ENCODE data around the gene TARBP2.
A peak's percentile ranks its signal among the peaks of the same experiment; 100 is the strongest.

The TARBP2 gene

GRCh38 chr12:53496752-53497032 is 4.4 kb upstream of the TARBP2 start:
- no peak for DNase-seq

GRCh38 chr12:53497461-53497860 is 3.6 kb upstream of the TARBP2 start:
- DNase-seq, result no peak

DNA sequence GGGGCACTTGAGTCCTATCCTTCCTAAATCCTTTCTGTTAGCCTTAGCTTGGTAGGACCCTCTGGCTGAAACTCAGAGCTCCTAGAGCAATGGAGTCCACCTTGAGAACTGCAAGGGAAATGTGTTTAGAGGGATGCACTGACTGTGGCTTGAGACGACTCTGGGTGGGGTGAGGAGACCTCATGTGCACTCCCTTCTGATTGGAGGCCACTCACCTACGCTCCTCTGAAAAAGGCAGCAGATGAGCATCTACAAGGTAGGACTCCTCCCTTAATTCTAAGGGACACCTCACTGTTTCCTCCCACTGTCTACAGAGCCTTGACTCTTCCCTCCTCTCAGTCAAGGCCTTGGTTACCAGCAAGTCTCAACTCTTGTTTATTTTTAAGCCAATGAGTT is 2.9 kb upstream of the TARBP2 start:
- DNase-seq, result no peak

- DNase-seq, result peak in 1 of 2 donors; percentile 22
Measured at GRCh38 chr12:53499266-53500141, 1.6 kb upstream of the TARBP2 start, which contains the start of gene MAP3K12. TSS of gene MAP3K12 (minus strand) at chr12:53499458. CDS start at chr12:53487391, 12,067 bp downstream.

DNA sequence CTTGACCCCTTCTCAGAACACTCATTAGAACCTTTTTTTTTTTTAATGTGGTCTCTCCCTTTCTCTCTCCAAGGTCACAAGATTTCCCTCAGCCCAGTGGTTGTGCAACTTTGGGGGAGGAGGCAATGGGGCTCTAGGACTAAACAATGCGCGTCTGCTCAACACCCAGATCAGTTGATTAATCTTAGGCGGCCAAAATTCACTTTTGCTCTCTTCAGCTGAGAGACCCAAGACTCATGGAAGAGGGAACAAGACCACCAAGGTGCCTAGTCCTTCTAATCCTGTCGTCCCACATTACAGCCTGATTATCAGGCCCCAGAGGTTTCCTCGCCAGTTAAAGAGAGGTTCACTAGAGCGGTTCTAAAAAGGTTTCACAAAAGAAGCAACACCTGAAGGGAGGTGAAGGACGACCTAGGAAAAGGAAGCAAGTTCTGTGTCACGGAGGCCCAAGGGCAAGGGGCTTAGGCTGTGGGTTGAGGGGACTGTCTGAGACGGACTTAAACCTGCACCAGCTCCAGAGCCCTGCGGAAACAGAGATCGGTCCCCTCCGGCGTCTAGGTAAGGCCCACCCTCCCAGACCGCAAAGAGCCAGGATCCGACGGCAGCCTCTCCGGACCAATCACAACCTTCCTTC is 824 bp upstream of the TARBP2 start:
- DNase-seq, result peak; percentile 79 to 80

- no peak for DNase-seq
Measured at GRCh38 chr12:53501615-53502181, 615 bp downstream of the TARBP2 start.

GRCh38 chr12:53502331-53502730 is 1.2 kb downstream of the TARBP2 start:
- no peak for DNase-seq

DNA sequence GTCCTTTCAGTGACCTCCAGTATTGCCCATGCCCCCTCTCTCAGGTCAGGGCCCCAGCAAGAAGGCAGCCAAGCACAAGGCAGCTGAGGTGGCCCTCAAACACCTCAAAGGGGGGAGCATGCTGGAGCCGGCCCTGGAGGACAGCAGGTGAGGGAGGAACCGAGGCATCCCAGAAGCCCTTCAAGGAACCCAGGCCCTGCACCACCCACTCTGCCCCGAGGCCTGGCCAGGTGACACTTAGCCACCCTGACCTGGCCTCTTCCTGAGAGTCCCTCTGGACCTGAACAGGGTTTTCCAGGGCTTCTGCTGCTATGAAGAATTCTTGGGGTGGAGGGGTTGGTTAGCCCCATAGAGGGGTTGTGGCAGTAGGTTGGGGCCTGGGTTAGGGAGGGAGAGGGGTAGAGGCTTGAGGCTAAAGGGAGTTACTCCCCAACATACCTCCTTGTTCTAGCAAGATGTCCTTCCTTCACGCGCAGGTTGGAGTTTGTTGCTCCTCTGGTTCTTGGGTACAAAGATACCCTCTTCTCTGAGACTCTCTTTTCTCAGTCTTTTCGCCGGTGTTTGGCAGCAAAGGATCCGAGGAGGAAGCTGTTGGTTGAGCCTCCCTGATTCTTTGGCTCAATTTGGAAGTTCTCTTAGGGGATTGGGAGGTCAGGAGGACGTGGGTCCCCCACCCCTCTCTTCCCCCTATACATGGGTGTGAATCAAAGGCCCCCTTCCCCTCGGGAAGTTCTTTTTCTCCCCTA is 2.1 kb downstream of the TARBP2 start:
- no peak for DNase-seq

GRCh38 chr12:53504004-53504920 is 3.2 kb downstream of the TARBP2 start:
- no peak for DNase-seq

- no peak for DNase-seq
Measured at GRCh38 chr12:53505086-53505485, 4.0 kb downstream of the TARBP2 start.

GRCh38 chr12:53505555-53506449 is 4.7 kb downstream of the TARBP2 start:
- no peak for DNase-seq

DNA sequence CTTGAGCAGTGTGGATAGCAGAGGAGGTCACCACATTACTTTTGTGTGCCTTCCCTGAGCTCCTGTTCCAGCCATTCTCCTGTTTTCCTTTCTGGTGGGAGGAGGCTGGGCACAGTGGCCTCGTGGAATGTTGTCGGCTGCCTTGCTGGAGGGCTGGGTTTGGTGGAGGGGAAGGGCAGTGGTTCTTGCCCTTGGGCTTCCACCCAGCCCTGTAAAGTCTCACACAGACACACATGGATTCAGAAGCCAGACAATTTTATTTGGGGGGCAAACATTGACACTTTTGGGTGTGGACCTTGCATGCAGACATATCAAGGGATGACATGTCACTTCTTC is 5.3 kb downstream of the TARBP2 start:
- no peak for DNase-seq

DNA sequence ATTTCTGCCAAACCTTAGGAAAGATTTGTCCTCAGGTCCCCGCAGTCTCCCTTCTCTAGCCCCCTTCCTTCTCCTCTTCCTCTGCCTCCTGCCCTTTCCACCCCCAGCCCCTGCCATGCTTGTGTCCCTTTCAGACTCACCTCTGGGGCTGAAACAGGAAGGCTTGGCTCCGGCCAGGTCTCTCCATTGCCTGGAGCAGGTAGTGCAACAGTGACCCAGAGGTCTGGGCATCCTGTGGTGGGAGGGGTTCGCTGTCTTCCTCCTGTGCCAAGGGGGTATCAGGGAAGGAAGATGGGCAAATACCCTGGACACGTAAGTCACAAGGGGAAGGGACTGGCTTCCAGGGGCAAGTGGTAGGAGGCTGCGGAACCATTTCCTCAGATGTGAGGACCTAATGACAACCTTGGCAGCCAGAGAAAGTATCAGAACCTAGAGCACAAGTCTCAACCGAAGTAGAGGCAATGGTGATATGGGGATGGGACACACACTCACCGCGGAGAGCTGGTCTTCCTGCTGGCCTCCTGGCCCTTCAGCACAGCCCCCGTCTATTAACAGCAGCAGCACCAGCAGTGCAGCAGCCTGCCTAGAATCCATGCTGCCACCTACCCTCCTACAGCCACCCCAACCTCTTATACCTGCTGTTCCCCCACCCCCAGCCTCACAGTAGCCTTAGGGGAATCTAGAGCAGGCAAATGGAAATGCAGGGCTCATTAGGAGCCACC is 6.0 kb downstream of the TARBP2 start, which contains the start of gene NPFF:
NPFF (minus strand) TSS at position 604 of the 722 bp plus-strand sequence; CDS start at position 594, 10 bp downstream.
- no peak for DNase-seq

GRCh38 chr12:53507603-53507885 is 6.5 kb downstream of the TARBP2 start:
- DNase-seq, result no peak

DNA sequence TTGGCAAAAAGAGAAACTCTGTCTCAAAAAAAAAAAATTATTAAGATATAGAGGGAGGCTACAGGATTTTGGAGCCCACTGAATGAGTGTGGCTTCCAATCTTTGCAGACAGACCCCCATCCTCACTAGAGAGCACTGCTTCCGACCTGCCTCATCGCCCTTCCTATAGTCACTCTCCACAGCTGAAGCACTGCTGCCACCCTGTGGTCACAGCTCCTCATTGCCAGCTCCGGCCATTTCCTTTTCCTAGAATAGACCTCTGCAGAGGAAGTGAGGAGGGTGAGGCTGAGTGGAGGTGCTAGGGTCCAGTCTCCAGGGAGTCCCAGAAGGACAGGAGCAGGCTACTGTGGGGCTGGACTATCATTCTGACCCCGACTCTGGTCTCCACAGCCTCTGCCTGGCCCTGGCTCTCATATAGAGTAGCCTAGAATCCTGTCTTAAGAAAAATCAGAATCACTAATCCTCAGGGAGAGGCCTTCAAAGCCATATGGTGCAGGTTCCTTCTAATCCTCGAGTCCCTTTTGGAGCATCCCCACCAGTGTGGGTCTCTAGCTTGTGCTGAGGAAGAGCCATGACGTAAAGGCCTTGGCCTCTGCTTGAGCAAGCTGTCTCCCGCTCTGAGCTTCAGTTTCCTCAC is 7.6 kb downstream of the TARBP2 start:
- peak; percentile 67 to 98 for DNase-seq

DNA sequence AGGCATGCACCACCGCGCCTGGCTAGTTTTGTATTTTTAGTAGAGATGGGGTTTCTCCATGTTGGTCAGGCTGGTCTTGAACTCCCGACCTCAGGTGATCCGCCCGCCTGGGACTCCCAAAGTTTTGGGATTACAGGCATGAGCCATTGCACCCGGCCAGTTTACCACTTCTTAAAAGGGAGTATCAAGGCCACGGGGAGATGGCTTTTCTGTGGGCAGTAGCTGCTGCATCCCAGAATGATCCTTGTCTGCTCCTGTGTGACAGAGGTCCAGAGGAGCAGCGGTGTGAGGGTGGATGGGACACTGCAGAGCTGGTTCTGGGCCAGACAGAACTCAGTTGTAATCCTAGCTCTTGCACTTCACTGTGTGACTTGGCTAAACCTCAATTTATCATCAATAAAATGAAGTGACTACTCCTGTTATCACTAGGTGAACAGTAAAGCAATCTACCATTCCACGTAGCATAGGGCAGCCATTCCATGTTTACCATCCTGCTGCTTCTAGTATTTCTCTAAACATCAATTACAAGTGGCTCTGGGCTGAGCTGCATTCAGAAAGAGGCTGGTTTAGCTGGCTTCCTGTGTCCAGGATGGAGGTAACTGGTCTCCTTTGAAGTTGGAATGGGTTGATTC is 9.2 kb downstream of the TARBP2 start:
- no peak for DNase-seq

DNA sequence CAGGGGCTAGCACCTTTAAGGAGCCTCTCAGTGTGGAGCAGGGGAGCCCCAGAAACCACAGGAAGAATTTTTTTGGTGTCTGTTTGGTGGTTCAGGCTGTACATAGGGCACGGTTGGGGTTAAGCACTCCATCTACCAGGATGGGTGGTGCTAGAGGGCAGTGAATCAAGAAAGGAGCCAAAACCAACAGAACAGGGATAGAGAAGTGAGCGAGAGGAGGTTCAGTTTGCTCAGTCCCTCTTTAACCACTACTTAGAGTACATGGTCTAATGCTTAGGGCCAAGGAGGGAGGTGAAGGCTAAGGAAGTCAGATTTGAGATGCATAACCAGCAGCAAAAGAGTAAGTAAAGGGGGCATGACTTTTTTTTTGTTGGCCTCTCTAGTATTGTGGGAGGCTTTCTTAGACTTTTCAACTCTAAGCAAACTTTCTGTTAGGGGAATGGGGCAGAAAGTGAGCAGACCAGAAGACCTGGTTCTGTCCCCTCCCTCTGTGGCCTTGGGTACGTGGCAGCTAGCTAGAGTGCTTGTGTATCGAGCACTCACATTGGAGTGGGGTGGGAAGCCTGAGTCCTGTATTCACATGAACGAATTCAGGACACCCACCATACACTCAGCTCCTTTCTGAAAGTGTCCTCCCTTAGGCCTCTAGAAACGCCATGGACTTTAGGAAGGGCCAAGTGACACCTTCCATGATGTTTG is 12.8 kb downstream of the TARBP2 start:
- DNase-seq, result no peak

- DNase-seq, result no peak
Measured at GRCh38 chr12:53514628-53515290, 13.7 kb downstream of the TARBP2 start.

GRCh38 chr12:53515291-53515680 is 14.2 kb downstream of the TARBP2 start:
- DNase-seq, result no peak

Measured in inflammatory macrophage treated with lipopolysaccharide for 1 hour (primary cell).